Breast epithelium (tissue), 3 donors: ENCODE results near the gene GPR75.

ENCODE experiments used
- CTCF ChIP-seq, 3 donors: fragments of 450-650 bp; IDR thresholded peaks; one replicate each; pipeline ENCODE4 v1.5.1; 2016 to 2017; ENCODE audit warnings: antibody characterized with exemption in 3 of 3, mild to moderate bottlenecking in 3 of 3, moderate library complexity in 3 of 3
- POLR2A ChIP-seq: fragments of 450-650 bp; IDR thresholded peaks from one replicate; pipeline ENCODE4 v1.6.1; 2016; ENCODE audit warnings: antibody characterized with exemption, mild to moderate bottlenecking, moderate library complexity

- TF ChIP-seq CTCF (IDR thresholded peaks at IDR 0.05): no peak
- no peak for TF ChIP-seq POLR2A
These were observed 22.2 kb upstream of the GPR75 start for GRCh38 chr2:53881986-53882385.
